HG03159 (cell line): ENCODE data around the gene SNED1.
"Not testable (repeated sequence)": the region's sequence is repeated elsewhere in the genome, so short reads cannot be mapped to it uniquely, and the experiment has no call there.

ENCODE experiments used
- ATAC-seq: cut with Tn5 transposase; IDR thresholded peaks from one replicate; pipeline ENCODE4 v1.9.1; 2021; ENCODE audit warnings: mild to moderate bottlenecking, moderate library complexity; ENCODE audit not compliant: unreplicated experiment

The SNED1 gene

GRCh38 chr2:240972201-240972600 lies 26.2 kb upstream of the SNED1 start:
- ATAC-seq, result no peak

GRCh38 chr2:240972636-240973521 lies 25.5 kb upstream of the SNED1 start:
- ATAC-seq, result no peak

GRCh38 chr2:240974771-240975572 lies 23.4 kb upstream of the SNED1 start:
- ATAC-seq, result no peak

- not testable (repeated sequence) for ATAC-seq
Measured at GRCh38 chr2:240975903-240976302, 22.5 kb upstream of the SNED1 start.

- ATAC-seq, result no peak
Measured at GRCh38 chr2:240981280-240981679, 17.1 kb upstream of the SNED1 start.

GRCh38 chr2:240981871-240982800 lies 16.3 kb upstream of the SNED1 start:
- ATAC-seq, result no peak

- ATAC-seq, result no peak
Measured at GRCh38 chr2:240982821-240983281, 15.6 kb upstream of the SNED1 start.

GRCh38 chr2:240983361-240983995 lies 14.9 kb upstream of the SNED1 start:
- ATAC-seq, result no peak

GRCh38 chr2:240983996-240984498 lies 14.4 kb upstream of the SNED1 start:
- ATAC-seq, result no peak

- ATAC-seq, result no peak
Measured at GRCh38 chr2:240985881-240986786, 12.3 kb upstream of the SNED1 start.

- ATAC-seq, result no peak
Measured at GRCh38 chr2:240986787-240987411, 11.5 kb upstream of the SNED1 start.

- ATAC-seq, result no peak
Measured at GRCh38 chr2:240987588-240987987, 10.8 kb upstream of the SNED1 start.

- ATAC-seq, result no peak
Measured at GRCh38 chr2:240988146-240988545, 10.3 kb upstream of the SNED1 start.

GRCh38 chr2:240988571-240989271 lies 9.7 kb upstream of the SNED1 start:
- no peak for ATAC-seq

- no peak for ATAC-seq
Measured at GRCh38 chr2:240989451-240990265, 8.8 kb upstream of the SNED1 start.

- no peak for ATAC-seq
Measured at GRCh38 chr2:240990266-240990529, 8.2 kb upstream of the SNED1 start.

GRCh38 chr2:240990726-240991377 lies 7.6 kb upstream of the SNED1 start:
- ATAC-seq, result no peak
